Neural progenitor cell (in vitro differentiated cells): ENCODE data around the gene GSTA4.

Source experiments
- EZH2 ChIP-seq: fragments of 200-600 bp; sonication (generic); IDR thresholded peaks from 2 replicates; pipeline ENCODE4 v1.6.1; 2017; ENCODE audit warnings: antibody characterized with exemption, mild to moderate bottlenecking, moderate library complexity
- TF ChIP-seq, protein P1 (sequence below): fragments of 200-600 bp; sonication (generic); IDR thresholded peaks from 2 replicates; pipeline ENCODE4 v1.5.1; 2017; ENCODE audit warnings: antibody characterized with exemption, mild to moderate bottlenecking

GRCh38 chr6:53032849-53033248, 37.8 kb upstream of the GSTA4 start:
- TF ChIP-seq, protein P1, sequence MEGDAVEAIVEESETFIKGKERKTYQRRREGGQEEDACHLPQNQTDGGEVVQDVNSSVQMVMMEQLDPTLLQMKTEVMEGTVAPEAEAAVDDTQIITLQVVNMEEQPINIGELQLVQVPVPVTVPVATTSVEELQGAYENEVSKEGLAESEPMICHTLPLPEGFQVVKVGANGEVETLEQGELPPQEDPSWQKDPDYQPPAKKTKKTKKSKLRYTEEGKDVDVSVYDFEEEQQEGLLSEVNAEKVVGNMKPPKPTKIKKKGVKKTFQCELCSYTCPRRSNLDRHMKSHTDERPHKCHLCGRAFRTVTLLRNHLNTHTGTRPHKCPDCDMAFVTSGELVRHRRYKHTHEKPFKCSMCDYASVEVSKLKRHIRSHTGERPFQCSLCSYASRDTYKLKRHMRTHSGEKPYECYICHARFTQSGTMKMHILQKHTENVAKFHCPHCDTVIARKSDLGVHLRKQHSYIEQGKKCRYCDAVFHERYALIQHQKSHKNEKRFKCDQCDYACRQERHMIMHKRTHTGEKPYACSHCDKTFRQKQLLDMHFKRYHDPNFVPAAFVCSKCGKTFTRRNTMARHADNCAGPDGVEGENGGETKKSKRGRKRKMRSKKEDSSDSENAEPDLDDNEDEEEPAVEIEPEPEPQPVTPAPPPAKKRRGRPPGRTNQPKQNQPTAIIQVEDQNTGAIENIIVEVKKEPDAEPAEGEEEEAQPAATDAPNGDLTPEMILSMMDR = no peak
- no peak for TF ChIP-seq EZH2
